ENCODE results near the gene MCTP2. TPM values are rescaled to one million over a fixed set of nuclear protein-coding genes. Genes with fewer than 3 reads are reported as not detected.

The MCTP2 gene
- total and polyA plus RNA-seq, 2 of the 13 experiments (the other 11 are each of a cell fraction or from before 2014, with no cell fraction given), result 5.1 to 8.6 TPM

DNA sequence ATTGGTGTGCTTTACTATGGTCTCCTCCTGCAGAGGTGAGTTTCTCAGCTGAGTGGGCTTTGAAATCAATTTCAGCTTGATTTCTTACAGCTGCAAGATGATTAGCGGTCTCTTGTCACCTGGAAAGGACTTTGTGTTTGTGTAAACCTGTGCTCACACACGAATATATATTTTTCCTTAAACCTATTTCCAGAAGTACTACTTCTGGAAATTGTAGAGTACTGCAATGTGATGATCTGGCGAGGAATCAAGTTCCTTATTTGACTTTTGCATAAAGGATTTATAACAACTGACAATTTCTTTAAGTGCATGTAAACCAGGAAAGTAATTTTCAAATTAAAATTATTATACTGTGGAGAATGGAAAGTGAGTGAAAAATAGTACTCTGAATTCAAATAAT lies 2.1 kb downstream of the MCTP2 start:
- H3K4me2 ChIP-seq (ENCODE audit: low read depth, low read length), result no peak overlapping the region
- H4K20me1 ChIP-seq (ENCODE audit: insufficient read depth, low read length), result no peaks in the 10 kb centered on the region
- H2AFZ ChIP-seq (ENCODE audit: low read length), result no peak overlapping the region
- no peaks in the 10 kb centered on the region for H3K9me3 ChIP-seq (ENCODE audit: low read length)
- ChIA-PET CTCF (ENCODE audit: low intra/inter-chr PET ratio, low total read pairs) (no interaction called here), POLR2A (no interaction called here)
- in situ Hi-C loops (cut with HindIII; ENCODE audit: extremely low pct_ligation_motif_present, low pct_unique_long_range_greater_than_20kb), result no loop called here
- no peak overlapping the region for H3K27ac ChIP-seq (ENCODE audit: extremely low read length, insufficient read depth, low read length)
- TF ChIP-seq ZNF850 (CRISPR knock-in tag; conservative IDR thresholded peaks at IDR 0.05) (no peak), MAFK (conservative IDR thresholded peaks at IDR 0.05 in 1 of 2, IDR thresholded peaks at IDR 0.05 in 1 of 2; ENCODE audit: low read length in 2 of 2) (no peak), HDAC6 (IDR thresholded peaks at IDR 0.05; ENCODE audit: low read depth, low read length) (no peak), HOXA7 (CRISPR knock-in tag; IDR thresholded peaks at IDR 0.05) (no peak), HOXA3 (CRISPR knock-in tag; IDR thresholded peaks at IDR 0.05) (no peak), SUZ12 (IDR thresholded peaks at IDR 0.05; ENCODE audit: low read depth, low read length) (no peak), YEATS2 (CRISPR knock-in tag; IDR thresholded peaks at IDR 0.05; ENCODE audit: borderline replicate concordance) (no peak), IRX3 (CRISPR knock-in tag; IDR thresholded peaks at IDR 0.05; ENCODE audit: borderline replicate concordance, low read depth) (no peak), ZNF678 (CRISPR knock-in tag; IDR thresholded peaks at IDR 0.05) (no peak), RORA (CRISPR knock-in tag; IDR thresholded peaks at IDR 0.05) (no peak), ZNF556 (CRISPR knock-in tag; IDR thresholded peaks at IDR 0.05; ENCODE audit: borderline replicate concordance) (no peak), NFIC (IDR thresholded peaks at IDR 0.05; ENCODE audit: low read length) (no peak)
- TF ChIP-seq, protein P1, sequence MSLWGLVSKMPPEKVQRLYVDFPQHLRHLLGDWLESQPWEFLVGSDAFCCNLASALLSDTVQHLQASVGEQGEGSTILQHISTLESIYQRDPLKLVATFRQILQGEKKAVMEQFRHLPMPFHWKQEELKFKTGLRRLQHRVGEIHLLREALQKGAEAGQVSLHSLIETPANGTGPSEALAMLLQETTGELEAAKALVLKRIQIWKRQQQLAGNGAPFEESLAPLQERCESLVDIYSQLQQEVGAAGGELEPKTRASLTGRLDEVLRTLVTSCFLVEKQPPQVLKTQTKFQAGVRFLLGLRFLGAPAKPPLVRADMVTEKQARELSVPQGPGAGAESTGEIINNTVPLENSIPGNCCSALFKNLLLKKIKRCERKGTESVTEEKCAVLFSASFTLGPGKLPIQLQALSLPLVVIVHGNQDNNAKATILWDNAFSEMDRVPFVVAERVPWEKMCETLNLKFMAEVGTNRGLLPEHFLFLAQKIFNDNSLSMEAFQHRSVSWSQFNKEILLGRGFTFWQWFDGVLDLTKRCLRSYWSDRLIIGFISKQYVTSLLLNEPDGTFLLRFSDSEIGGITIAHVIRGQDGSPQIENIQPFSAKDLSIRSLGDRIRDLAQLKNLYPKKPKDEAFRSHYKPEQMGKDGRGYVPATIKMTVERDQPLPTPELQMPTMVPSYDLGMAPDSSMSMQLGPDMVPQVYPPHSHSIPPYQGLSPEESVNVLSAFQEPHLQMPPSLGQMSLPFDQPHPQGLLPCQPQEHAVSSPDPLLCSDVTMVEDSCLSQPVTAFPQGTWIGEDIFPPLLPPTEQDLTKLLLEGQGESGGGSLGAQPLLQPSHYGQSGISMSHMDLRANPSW (CRISPR knock-in tag; IDR thresholded peaks at IDR 0.05; ENCODE audit: borderline replicate concordance), result no peak
- TF ChIP-seq, protein P2, sequence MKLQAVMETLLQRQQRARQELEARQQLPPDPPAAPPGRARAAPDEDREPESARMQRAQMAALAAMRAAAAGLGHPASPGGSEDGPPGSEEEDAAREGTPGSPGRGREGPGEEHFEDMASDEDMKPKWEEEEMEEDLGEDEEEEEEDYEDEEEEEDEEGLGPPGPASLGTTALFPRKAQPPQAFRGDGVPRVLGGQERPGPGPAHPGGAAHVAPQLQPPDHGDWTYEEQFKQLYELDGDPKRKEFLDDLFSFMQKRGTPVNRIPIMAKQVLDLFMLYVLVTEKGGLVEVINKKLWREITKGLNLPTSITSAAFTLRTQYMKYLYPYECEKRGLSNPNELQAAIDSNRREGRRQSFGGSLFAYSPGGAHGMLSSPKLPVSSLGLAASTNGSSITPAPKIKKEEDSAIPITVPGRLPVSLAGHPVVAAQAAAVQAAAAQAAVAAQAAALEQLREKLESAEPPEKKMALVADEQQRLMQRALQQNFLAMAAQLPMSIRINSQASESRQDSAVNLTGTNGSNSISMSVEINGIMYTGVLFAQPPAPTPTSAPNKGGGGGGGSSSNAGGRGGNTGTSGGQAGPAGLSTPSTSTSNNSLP (IDR thresholded peaks at IDR 0.05; ENCODE audit: low read depth, low read length), result no peak
- TF ChIP-seq, protein P3, sequence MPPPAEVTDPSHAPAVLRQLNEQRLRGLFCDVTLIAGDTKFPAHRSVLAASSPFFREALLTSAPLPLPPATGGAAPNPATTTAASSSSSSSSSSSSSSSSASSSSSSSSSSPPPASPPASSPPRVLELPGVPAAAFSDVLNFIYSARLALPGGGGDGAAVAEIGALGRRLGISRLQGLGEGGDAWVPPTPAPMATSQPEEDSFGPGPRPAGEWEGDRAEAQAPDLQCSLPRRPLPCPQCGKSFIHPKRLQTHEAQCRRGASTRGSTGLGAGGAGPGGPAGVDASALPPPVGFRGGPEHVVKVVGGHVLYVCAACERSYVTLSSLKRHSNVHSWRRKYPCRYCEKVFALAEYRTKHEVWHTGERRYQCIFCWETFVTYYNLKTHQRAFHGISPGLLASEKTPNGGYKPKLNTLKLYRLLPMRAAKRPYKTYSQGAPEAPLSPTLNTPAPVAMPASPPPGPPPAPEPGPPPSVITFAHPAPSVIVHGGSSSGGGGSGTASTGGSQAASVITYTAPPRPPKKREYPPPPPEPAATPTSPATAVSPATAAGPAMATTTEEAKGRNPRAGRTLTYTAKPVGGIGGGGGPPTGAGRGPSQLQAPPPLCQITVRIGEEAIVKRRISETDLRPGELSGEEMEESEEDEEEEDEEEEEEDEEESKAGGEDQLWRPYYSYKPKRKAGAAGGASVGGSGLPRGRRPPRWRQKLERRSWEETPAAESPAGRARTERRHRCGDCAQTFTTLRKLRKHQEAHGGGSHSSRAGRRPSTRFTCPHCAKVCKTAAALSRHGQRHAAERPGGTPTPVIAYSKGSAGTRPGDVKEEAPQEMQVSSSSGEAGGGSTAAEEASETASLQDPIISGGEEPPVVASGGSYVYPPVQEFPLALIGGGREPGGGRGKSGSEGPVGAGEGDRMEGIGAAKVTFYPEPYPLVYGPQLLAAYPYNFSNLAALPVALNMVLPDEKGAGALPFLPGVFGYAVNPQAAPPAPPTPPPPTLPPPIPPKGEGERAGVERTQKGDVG (CRISPR knock-in tag; IDR thresholded peaks at IDR 0.05; ENCODE audit: borderline replicate concordance), result no peak
- no peak for ATAC-seq
- WGBS (ENCODE audit: low lambda C conversion rate), result 45% methylated on average over 3 of the region's 3 CpGs
- no peaks in the 10 kb centered on the region; a peak in 1 of 5 replicates for H3K27me3 ChIP-seq (ENCODE audit: control insufficient read depth in 1 of 2, insufficient read depth in 2 of 2, low read length in 2 of 2)
- H3K4me1 ChIP-seq (ENCODE audit: insufficient read depth, low read length), result peaks cover 6% of the 10 kb centered on the region; the same call in 1 of the 2 replicates
- DNase-seq (ENCODE audit: low spot score), result no peak
- peaks cover 11% of the 10 kb centered on the region for H3K79me2 ChIP-seq (ENCODE audit: insufficient read depth, low read length)
- BruUV-seq (replicated peaks), result no TSS peak
- no peaks in the 10 kb centered on the region for H3K36me3 ChIP-seq (replicated peaks in 1 of 2; ENCODE audit: control insufficient read depth in 1 of 2, insufficient read depth in 2 of 2, low read length in 2 of 2)
- no peak for FAIRE-seq
- H3K9ac ChIP-seq (ENCODE audit: insufficient read depth, low read depth, low read length), result no peak overlapping the region
- H3K4me3 ChIP-seq (replicated peaks in 1 of 3; ENCODE audit: insufficient read depth in 1 of 3, low read depth in 2 of 3, low read length in 3 of 3), result no peak overlapping the region
- intact Hi-C loops (cut with micrococcal nuclease; ENCODE audit: unreplicated experiment), result no loop called here

Measured in HepG2 (cell line).